ENCODE results near the gene ANKRD18B.
"Not testable (repeated sequence)": the region's sequence is repeated elsewhere in the genome, so short reads cannot be mapped to it uniquely, and the experiment has no call there.

The ANKRD18B gene

DNA sequence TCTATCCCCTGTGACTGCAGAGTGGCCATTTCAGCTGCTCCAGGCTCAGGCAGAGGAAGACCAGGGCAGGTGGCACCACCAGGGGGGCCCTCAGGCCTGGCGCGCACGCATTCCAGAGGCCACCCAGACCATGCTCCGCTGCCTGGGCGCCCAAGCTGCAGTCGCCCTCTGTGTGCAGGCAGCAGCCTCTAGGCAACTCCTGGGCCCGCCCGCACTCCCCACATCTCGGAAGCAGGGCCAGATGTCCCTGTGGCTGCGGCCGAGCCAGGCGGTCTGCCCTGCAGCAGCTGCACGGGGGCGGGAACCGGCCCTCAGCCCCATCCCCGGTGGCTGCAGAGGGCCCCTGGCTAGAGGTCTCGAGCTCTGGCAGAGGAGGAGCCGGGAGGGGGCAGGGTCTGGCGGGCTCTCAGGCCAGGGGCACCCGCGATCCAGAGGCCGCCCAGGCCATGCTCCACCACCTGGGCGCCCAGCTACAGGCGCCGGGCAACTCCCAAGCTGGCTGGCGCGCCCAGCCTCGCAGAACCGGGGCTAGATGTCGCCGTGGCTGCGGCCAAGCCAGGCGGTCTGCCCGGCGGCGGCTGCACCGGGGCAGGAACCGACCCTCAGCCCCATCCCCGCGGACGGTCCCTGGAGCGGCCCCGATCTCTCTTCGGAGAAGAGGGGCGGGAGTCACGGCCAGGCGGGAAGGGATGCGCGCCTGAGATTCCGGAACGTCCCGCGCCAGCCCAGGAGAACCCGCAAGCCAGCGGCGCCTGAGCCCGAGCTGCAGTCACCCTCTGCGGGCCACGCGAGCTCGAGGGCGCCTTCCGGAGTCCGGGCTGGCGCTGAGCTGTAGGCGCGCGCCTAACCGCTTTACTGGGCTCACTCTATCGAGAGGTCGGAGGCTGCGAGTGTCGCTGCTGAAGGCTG, at the start of gene ANKRD18B:
ANKRD18B (plus strand) TSS at position 855 of the 909 bp plus-strand sequence. CDS start 239 bp downstream, outside the sequence.
- peak; percentile 12 for DNase-seq

DNA sequence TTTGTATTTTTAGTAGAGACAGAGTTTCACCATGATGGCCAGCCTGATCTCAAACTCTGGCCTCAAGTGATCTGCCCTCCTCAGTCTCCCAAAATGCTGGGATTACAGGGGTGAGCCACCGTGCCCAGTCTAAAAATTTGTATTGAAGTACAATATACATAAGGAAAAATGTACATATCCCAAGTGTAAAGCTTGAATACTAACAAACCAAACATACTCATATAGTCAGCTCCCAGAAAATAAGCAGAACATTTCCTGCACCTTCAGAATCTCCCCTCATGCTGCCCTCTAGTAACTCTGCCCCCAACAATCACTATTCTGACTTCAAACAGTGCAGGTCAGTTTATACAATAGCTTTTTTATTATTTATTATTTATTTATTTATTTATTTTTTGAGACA, 48.7 kb upstream of the ANKRD18B start:
- DNase-seq: no peak

DNA sequence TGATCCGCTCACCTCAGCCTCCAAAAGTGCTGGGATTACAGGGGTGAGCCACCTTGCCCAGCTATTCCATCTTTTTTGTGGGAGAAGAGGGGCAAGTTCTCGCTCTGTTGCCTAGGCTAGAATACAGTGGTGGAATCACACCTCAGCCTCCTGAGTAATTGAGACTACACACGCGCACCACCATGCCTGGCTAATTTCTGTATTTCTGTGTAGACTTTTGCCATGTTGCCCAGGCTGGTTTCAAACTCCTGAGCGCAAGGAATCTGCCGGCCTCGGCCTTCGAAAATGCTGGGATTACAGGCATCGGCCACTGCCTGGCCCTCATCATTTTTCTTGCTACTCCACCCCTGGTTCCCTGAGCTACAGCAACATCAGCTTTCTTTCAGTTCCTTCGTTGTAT, 47.5 kb upstream of the ANKRD18B start:
- no peak for DNase-seq

GRCh38 chr9:33480106-33480505, 43.9 kb upstream of the ANKRD18B start:
- DNase-seq: no peak

DNA sequence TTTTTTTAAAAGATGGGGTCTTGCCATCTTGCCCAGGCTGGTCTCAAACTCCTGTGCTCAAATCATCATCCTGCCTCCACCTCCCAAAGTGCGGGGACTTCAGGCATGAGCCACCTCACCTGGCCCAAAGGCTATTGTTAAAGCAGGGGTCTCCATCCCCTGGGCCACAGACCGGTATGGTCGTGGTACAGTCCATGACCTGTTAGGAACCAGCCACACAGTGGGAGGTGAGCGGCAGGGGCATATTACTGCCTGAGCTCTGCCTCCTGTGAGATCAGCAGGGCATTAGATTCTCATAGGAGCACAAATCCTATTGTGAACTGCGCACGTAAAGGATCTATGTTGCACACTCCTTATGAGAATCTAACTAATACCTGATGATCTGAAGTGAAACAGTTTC, 43.1 kb upstream of the ANKRD18B start:
- no peak for DNase-seq

DNA sequence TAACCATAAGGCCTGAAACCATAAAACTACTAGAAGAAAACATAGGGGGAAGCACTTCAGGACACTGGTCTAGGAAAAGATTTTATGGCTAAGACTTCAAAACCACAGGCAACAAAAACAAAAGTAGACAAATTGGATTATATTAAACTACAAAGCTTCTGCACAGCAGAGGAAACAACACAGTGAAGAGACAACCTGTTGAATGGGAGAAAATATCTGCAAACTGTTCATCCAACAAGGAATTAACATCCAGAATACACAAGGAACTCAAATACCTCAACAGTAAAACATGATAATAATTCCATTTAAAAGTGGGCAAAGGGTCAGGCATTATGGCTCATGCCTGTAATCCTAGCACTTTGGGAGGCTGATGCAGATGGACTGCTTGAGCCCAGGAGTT, 38.7 kb upstream of the ANKRD18B start:
- not testable (repeated sequence) for DNase-seq

GRCh38 chr9:33489066-33489465, 35.0 kb upstream of the ANKRD18B start:
- DNase-seq: no peak

DNA sequence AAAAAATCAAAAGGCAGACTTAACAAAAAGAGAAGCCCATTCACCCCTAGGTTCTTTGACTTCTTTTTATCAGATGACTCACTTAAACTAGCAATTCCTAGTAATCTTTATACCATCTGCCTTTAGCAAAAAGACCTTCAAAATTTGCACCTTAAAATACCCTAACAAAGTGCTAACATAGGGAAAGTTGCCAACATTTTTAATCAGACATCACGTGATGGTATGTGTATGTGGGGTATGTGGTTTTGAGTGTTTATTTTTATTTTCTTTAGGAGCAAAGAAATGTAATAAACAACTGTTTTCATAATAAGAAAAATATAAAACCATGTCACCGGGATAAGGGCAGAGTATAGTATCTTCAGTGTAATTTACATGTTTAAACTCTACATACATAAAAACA, 30.2 kb upstream of the ANKRD18B start:
- DNase-seq: not testable (repeated sequence)

GRCh38 chr9:33498387-33498786, 25.7 kb upstream of the ANKRD18B start:
- DNase-seq: no peak

- DNase-seq: no peak
These were observed 17.3 kb upstream of the ANKRD18B start for GRCh38 chr9:33506626-33507370.

- DNase-seq: peak; percentile 9
These were observed 13.5 kb upstream of the ANKRD18B start for GRCh38 chr9:33510262-33511183.

DNA sequence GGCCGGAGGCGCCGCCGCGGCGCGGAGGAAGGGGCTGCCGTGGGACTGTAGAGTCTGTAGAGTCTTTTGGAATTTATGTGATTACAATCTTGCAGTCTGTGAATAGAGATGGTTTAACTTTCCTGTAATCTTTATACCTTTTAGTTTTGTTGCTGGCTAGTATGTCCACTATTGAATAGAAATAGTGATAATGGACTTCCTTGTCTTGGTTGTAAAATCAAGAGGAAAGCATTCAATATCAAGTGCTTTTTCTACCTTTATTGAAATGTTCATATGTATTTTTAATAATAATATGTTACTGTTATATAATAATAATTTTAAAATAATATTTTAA, 12.9 kb upstream of the ANKRD18B start:
- not testable (repeated sequence) for DNase-seq

DNA sequence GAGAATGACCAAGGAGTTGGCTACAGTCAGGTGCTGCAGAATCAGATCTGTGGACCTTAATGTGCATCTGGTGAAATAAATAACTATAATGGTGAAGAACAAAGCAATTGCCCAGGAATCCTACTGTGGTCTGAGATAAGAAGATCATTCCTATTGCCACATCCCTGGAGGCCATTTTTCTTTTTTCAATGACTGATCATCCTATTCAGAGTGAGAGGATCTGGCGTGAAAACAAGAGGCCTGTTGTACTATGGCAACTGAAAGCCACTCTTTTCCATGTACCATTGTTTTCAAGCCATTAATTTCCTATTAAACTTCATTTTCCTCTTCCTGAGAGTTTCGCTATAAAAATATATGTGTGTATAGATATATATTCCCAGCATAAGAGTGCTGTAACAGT, 11.5 kb upstream of the ANKRD18B start:
- DNase-seq: not testable (repeated sequence)

DNA sequence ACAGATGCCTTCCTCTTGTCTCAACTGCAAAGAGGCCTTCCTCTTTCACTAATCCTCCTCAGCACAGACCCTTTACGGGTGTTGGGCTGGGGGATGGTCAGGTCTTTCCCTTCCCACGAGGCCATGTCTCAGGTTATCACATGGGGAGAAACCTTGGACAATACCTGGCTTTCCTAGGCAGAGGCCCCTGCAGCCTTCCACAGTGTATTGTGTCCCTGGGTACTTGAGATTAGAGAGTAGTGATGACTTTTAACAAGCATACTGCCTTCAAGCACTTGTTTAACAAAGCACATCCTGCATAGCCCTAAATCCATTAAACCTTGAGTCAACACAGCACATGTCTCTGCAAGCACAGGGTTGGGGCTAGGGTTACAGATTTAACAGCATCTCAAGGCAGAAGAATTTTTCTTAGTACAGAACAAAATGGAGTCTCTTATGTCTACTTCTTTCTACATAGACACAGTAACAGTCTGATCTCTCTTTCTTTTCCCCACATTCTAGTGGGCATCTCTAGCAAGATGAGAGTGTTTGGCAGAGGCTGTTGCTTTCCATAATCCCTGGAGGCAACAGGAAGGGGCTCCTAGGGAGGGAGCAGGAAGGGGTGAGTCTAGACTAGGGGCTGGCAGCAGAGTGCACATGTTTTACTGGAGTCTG, 8.6 kb upstream of the ANKRD18B start:
- DNase-seq: not testable (repeated sequence)

- DNase-seq: not testable (repeated sequence)
These were observed 7.7 kb upstream of the ANKRD18B start for GRCh38 chr9:33516397-33516796.

GRCh38 chr9:33517373-33517772, 6.7 kb upstream of the ANKRD18B start:
- no peak for DNase-seq

GRCh38 chr9:33517934-33518577, 6.0 kb upstream of the ANKRD18B start:
- DNase-seq: not testable (repeated sequence)

DNA sequence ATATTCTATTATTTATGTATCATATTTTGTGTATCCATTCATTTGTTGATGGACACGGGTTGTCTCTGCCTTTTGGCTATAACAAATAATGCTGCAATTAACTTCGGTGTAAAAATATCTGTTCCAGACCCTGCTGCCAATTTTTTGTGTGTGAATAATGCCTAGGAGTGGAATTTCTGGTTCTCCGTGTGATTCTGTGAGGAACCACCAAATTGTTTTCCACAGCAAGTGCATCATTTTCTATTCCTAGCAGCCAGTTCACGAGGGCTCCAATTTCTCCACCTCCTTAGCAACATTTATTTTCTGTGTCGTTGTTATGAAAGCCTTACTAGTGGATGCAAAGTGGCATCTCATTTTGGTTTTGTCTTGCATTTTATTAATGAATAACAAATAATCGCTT, 2.2 kb upstream of the ANKRD18B start:
- not testable (repeated sequence) for DNase-seq

- no peak for DNase-seq
These were observed 376 bp downstream of the ANKRD18B start for GRCh38 chr9:33524306-33524947.

DNA sequence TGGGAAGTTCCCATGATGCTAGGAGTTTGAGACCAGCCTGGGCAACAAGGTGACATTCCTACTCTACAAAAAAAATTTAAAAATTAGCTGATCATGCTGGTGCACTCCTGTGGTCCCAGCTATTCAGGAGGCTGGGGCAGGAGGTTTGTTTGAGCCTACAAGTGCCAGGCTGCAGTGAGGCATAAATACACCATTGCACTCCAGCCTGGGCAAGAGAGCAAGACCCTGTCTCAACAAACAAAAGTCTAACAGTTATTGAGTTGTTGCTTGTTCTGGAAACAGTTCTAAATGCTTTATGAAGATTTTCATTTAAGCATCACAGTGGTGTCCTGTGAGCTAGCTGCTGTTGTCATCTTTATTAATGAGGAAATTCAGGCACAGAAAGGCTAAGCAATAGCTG, 4.0 kb downstream of the ANKRD18B start:
- DNase-seq: not testable (repeated sequence)

- not testable (repeated sequence) for DNase-seq
These were observed 9.9 kb downstream of the ANKRD18B start for GRCh38 chr9:33533958-33534357.

All from CD4-positive, alpha-beta T cell treated with Interferon gamma for 1 hour (primary cell).